OCI-LY7 (cell line): ENCODE results near the gene UEVLD.

ENCODE experiments used
- CTCF ChIP-seq: fragments of 200-600 bp; sonication (generic); conservative IDR thresholded peaks from 2 replicates; pipeline ENCODE4 v1.5.1; 2014; ENCODE audit warnings: mild to moderate bottlenecking, antibody characterized with exemption, low read length, moderate library complexity, mixed read lengths
- EZH2phosphoT487 ChIP-seq: fragments of 200-600 bp; sonication (generic); IDR thresholded peaks from 2 replicates; pipeline ENCODE4 v1.6.1; 2018; ENCODE audit warnings: low read depth, borderline replicate concordance, mild to moderate bottlenecking, mixed run types, antibody characterized with exemption, low read length, moderate library complexity, mixed read lengths

GRCh38 chr11:18600915-18601569 is 12.5 kb upstream of the UEVLD start:
- TF ChIP-seq CTCF = no peak
- no peak for TF ChIP-seq EZH2phosphoT487
